A549 (cell line): ENCODE results near the gene ADGRL3.

Experiments used
- MAX ChIP-seq: IDR thresholded peaks from 2 replicates; pipeline ENCODE4 v1.6.1; 2012
- MYC ChIP-seq: IDR thresholded peaks from 2 replicates; pipeline ENCODE4 v1.6.1; 2012; ENCODE audit warnings: mild to moderate bottlenecking, inconsistent platforms, low read length, improper control_type of control experiment, borderline replicate concordance
- RAD21 ChIP-seq, 2 experiments: fragments of >200 bp in 1 of 2; sonication (Bioruptor Twin) in 1 of 2; formaldehyde crosslinking in 1 of 2; IDR thresholded peaks in 1 of 2; conservative IDR thresholded peaks in 1 of 2; 2 replicates in 1 of 2; 3 replicates in 1 of 2; pipeline ENCODE4 v1.6.1; 2012 to 2018; ENCODE audit warnings: inconsistent platforms in 1 of 2
- REST ChIP-seq: fragments of 200-600 bp; sonication (generic); IDR thresholded peaks from 2 replicates; pipeline ENCODE4 v1.6.1; 2016; ENCODE audit warnings: antibody characterized with exemption, mild to moderate bottlenecking, moderate library complexity
- TP53 ChIP-seq: fragments of 250-450 bp; sonication (Bioruptor Pico); IDR thresholded peaks from 2 replicates; pipeline ENCODE4 v1.5.0; 2021; ENCODE audit warnings: mild to moderate bottlenecking, moderate library complexity

GRCh38 chr4:61199873-61200186 is 296 bp upstream of the ADGRL3 start:
- TF ChIP-seq MYC: no peak
- no peak for TF ChIP-seq RAD21 (conservative IDR thresholded peaks at IDR 0.05 in 1 of 2, IDR thresholded peaks at IDR 0.05 in 1 of 2)
- no peak for TF ChIP-seq TP53 (CRISPR knock-in tag)
- no peak for TF ChIP-seq REST
- no peak for TF ChIP-seq MAX
